GM21529 (cell line): ENCODE data around the gene TMEM44.
"Not testable (repeated sequence)": the region's sequence is repeated elsewhere in the genome, so short reads cannot be mapped to it uniquely, and the experiment has no call there.

Experiments used
- ATAC-seq: cut with Tn5 transposase; IDR thresholded peaks from one replicate; pipeline ENCODE4 v1.9.1; 2021; ENCODE audit not compliant: unreplicated experiment

Gene TMEM44

GRCh38 chr3:194612221-194612620, 21.0 kb downstream of the TMEM44 start:
- no peak for ATAC-seq

DNA sequence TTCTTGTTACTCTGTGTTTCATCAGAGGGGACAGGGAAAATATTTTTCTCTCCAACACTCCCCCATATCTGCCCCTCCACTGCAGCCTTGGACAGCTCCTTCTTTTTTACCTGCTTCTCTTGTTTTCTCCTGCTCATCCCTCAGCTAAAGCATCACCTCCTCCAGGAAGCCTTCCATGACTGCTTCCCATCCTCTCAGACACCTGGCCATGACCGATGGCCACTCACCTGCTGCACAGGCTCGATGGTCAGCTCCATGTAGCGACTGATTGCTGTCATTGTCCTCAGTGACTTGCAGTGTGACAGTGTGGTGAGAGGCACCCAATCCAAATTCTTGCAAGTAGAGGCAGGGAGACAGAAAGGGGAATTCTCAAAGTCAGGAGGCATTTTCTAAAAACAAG, 22.5 kb downstream of the TMEM44 start:
- no peak for ATAC-seq

- ATAC-seq: no peak
These were observed 23.6 kb downstream of the TMEM44 start for GRCh38 chr3:194609601-194610000.

GRCh38 chr3:194608981-194609380, 24.2 kb downstream of the TMEM44 start:
- ATAC-seq: no peak

DNA sequence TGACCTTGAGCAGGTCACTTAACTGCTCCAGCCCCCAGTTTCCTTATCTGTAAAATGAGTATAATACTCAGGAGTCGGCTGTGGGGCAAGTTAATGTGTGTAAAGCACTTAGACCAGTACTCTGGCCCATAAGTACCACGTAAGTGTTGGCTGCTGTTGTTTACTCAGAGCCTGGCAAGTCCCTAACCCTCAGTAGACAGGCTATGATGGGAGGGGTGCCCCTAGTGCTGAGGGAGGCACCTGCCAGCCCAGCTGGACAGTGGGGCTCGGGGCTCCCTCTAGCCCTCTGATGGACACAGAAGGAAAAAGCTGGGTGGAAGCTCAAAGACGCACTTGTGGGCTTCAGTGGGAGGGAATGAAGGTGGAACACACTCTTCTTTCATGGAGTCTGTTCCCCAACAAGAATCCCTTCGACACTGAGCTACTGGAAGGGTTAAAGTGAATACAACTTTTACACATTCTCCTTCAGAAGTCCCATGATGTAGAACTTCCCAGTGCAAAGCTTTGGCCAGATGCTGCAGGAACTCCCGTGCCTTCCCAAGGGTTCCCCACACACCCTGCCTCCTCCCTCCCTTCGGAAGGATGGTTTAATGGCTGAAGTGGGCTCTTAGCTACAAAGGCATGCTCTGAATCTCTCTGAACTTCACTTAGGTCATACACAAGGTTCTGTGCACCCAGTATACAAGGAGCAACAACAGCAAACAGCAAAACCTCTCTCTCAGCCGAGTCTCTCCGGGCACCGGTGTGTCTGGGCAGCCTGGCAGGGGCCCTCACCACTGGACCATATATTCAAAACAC, 25.4 kb downstream of the TMEM44 start:
- ATAC-seq: no peak

DNA sequence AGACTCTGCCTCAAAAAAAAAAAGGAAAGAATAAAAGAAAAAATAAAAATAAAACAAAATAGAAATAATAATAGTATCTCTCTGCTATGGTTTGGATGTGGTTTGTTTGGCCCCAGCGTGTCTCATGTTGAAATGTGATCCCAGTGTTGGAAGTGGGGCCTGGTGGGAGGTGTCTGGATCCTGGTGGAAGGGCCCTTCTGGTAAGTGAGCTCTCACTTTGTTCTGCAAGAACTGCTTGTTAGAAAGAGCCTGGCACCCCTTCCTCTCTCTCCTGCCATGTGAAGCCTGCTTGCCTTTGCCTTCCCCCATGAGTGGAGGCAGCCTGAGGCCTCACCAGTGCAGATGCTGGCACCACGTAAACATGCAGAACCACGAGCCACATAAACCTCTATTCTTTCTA, 26.3 kb downstream of the TMEM44 start:
- ATAC-seq: no peak

GRCh38 chr3:194606163-194606562, 27.1 kb downstream of the TMEM44 start:
- ATAC-seq: no peak

- not testable (repeated sequence) for ATAC-seq
These were observed 27.9 kb downstream of the TMEM44 start for GRCh38 chr3:194605314-194605713.

- no peak for ATAC-seq
These were observed 28.4 kb downstream of the TMEM44 start for GRCh38 chr3:194604837-194605236.

GRCh38 chr3:194604126-194604525, 29.1 kb downstream of the TMEM44 start:
- no peak for ATAC-seq

GRCh38 chr3:194602669-194603171, 30.5 kb downstream of the TMEM44 start:
- ATAC-seq: no peak

GRCh38 chr3:194598771-194599557, 34.3 kb downstream of the TMEM44 start:
- no peak for ATAC-seq

GRCh38 chr3:194596906-194597305, 36.3 kb downstream of the TMEM44 start:
- ATAC-seq: no peak

- ATAC-seq: peak; percentile 54
These were observed 40.1 kb downstream of the TMEM44 start for GRCh38 chr3:194592798-194593752.

DNA sequence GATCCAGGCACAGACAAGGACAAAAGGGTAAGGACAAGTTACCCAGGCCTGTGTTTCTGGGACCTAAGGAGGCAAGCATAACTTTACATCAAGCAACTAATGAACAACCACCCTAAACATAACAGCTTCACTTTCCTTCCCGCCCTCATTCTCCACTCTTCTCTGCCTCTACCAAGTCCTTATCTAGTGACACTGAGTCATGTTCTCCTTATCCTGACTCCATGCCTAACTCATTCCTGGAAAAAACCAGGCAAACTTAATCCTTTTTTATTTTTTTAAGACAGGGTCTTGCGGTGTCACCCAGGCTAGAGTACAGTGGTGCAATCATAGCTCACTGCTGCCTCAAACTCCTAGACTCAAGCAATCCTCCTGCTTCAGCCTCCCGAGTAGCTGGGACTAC, 44.5 kb downstream of the TMEM44 start:
- no peak for ATAC-seq

DNA sequence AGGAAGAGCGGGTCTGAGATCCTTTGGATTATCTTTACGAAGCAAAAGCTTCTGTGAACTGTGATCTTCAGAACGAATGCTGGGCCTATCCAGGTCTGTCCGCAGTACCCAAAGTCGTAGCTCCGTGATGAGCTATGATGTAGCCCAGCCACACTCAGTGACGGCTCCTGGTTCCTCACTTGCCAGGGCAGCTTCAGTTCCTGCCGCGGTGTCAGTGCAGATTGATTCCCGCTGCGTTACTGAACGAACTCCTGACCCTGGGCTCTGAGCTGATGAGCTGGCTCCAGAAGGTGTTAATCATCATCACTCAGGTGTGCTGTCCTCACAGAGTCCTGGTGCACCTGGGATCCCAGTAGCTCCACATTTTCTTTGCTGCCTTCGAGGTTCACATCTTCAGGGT, 45.0 kb downstream of the TMEM44 start:
- ATAC-seq: no peak

- ATAC-seq: no peak
These were observed 45.7 kb downstream of the TMEM44 start for GRCh38 chr3:194587438-194587931.

GRCh38 chr3:194586836-194587235, 46.4 kb downstream of the TMEM44 start:
- no peak for ATAC-seq

- no peak for ATAC-seq
These were observed 47.3 kb downstream of the TMEM44 start for GRCh38 chr3:194585880-194586281.

GRCh38 chr3:194584866-194585265, 48.4 kb downstream of the TMEM44 start:
- no peak for ATAC-seq

DNA sequence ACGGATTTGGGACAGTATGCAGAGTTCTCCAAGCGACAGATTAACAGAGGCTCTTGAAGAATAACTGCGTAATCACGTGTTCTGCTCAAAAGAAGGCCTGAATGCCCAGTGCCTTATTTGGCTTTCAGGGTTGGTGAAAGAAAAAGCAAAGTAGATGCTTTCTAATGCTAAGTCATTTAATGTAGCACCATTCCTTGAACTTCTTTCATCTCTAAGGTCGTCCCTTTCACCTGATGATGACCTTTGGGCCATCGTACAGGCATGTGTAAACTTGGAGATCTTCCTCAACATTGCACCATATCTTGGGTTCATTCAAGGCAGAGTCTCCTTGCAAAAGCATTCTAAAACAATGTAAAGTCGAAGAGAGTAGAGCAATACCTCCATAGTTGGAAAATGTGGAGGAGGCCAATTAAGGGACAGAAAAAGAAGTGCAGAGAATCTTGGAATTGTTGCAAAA, 48.9 kb downstream of the TMEM44 start:
- no peak for ATAC-seq
